ENCODE results near the gene RAPGEF4.

RAPGEF4 gene

DNA sequence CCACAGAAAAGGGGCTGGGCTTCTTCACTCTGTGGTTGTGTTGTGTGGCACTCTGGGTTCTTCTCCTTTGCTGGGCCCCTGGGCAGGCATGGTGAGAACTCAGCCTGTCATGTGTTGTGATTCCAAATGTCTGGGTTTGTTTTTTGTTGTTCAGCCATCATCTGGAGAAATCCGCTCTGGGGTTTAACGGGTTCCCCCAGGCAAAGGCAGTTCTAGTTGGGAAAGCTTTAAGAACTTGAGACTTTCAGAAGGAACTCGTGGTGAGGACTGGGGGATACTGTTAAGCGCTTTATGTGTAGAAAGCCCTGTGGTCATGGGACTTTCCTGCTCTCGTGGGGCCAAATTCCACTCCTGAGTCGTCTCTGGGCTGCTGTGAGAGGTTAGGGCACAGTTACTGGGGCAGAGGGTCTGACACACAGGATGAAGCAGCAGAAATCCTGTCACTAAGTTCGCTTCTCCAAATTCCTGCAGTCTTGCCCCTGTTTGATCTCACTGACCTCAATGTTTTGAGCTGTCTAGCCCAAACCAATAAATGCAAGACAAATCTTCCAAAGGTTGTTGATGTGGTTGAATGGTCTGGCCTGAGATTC is 87.7 kb downstream of the RAPGEF4 start:
- no peak for DNase-seq (ENCODE audit: low spot score)

- DNase-seq (ENCODE audit: low spot score) = no peak
These were observed 90.9 kb downstream of the RAPGEF4 start for GRCh38 chr2:172826522-172826921.

GRCh38 chr2:172829229-172829628 is 93.6 kb downstream of the RAPGEF4 start:
- no peak for DNase-seq (ENCODE audit: low spot score)

- DNase-seq (ENCODE audit: low spot score) = no peak
These were observed 94.8 kb downstream of the RAPGEF4 start for GRCh38 chr2:172830482-172830881.

DNA sequence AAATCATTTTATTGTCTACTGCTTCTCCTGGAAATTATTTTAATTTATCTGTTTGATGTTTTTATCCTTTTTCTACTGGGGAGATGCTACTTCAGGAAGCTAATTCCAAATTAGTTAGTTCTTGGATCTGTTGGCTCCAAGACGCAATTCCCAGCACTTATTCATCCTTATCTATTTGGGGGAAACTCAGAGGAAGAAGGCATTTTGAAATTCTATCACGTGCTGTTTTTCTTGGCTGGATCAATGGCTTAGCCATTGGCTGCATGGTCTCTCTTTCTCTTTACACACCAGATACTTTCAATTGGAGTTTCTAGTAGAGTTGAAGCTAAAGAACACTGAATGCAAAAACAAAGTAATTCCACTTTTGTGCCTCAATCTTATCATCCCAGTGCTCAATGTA is 98.3 kb downstream of the RAPGEF4 start:
- DNase-seq (ENCODE audit: low spot score) = no peak

GRCh38 chr2:172834881-172835280 is 99.2 kb downstream of the RAPGEF4 start:
- DNase-seq (ENCODE audit: low spot score) = no peak

DNA sequence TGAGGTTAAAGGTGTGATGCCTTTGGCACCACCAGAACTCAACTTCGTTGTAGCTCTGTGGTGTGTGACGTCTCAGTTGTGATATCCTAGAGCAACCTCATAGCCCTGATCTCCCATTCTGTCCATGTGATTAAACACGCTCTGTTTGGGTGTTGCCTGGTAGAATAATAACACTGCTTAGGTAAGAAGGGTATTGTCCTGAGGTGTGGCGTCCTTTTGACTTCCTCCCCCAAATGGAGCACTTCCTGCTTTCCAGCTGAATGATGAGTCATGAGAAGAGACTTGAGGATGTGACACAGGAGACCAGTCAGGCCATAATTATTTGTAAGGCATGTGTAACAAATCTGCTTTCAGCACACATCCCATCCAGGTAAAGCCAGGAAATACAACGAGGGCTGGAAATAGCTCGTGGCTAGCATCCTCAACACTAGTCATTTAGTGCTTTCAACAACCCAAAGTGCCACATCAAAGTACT is 100.7 kb downstream of the RAPGEF4 start:
- no peak for DNase-seq (ENCODE audit: low spot score)

GRCh38 chr2:172836827-172837226 is 101.2 kb downstream of the RAPGEF4 start:
- no peak for DNase-seq (ENCODE audit: low spot score)

DNA sequence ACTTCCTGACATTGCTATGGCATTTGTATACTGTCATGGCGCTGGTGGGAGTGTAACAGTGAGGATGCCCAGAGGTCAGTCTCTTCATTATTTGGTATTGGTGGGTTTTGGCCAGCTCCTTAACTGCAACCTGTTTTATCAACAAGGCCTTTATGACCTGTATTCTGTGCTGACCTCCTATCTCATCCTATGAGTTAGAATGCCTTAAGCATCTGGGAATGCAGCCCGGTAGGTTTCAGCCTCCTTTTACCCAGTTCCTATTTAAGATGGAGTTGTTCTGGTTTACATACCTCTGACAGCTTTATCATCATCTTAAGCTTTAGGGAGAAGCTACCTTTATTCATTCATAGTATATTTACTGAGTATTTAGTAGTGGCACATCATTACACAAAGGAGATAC is 103.8 kb downstream of the RAPGEF4 start:
- DNase-seq (ENCODE audit: low spot score) = no peak

DNA sequence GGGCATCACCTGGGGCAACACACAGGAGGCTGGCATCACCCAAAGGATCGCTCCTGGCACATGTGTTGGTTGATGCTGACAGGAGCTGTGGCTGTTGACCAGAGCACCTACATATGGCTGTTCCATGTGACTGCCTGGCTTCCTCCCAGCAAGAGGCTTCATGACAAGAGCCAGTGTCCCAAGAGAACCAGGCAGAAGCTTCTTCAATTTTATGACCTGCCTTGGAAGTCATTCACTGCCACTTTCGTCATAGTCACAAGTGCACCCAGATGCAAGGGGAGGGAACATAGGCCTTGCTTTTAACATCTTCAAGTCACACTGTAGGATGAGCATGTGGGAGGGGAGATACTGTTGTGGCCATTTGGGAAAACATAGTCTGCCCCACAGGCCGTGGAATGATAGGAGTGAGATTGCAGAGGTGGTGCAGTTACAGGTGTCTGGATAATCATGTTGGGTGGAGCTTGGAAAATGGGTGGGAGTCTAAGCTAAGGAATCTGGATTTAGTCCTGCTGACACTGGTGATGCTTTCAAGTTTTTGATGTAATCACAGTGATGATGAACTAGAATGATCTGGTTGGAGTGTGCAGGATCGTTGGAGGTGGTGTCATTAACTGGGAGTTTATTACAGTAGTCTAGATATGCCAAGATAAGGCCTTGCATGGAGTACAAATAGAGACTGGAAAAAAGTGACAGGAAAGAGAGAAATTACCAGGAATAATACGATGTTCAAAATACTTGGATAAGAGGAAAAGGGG is 107.0 kb downstream of the RAPGEF4 start:
- DNase-seq (ENCODE audit: low spot score) = no peak

DNA sequence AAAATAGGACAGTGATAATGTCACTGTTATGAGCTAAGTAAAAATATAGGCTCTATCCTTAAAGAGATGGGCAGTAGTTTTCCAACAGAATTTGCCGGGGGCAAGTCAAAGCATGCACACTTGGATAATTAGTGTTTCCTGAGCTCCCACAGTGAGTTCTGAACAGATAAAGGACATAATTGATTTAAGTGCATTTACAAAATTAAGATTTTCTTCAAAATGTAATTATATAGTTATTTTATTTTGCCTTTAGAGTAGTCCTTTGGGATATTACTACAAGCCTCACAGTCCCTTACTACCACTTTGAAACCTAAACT is 107.6 kb downstream of the RAPGEF4 start:
- DNase-seq (ENCODE audit: low spot score) = no peak

GRCh38 chr2:172843902-172844715 is 108.5 kb downstream of the RAPGEF4 start:
- no peak for DNase-seq (ENCODE audit: low spot score)

GRCh38 chr2:172845028-172845630 is 109.5 kb downstream of the RAPGEF4 start:
- DNase-seq (ENCODE audit: low spot score) = no peak

- no peak for DNase-seq (ENCODE audit: low spot score)
These were observed 110.9 kb downstream of the RAPGEF4 start for GRCh38 chr2:172846551-172846950.

GRCh38 chr2:172847188-172847587 is 111.5 kb downstream of the RAPGEF4 start:
- no peak for DNase-seq (ENCODE audit: low spot score)

DNA sequence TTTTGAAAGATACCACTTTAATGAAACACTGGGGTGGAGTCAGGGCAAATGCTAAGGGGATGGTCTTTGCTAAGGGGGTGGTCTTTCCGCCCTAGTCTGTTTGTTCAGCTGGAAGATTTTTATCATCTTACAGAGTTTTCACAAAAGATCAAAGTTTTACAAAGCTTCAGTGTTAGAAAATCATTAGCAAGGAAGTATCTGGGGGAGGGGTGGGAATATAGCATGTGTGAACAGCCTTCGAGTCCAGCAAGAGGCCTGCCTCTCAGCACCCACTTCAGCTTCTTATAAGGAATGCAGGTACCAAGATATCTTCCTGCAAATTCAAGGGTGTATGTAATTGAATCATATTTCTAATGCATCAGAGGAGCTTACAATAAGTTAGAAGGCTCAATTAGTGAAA is 112.9 kb downstream of the RAPGEF4 start:
- no peak for DNase-seq (ENCODE audit: low spot score)

DNA sequence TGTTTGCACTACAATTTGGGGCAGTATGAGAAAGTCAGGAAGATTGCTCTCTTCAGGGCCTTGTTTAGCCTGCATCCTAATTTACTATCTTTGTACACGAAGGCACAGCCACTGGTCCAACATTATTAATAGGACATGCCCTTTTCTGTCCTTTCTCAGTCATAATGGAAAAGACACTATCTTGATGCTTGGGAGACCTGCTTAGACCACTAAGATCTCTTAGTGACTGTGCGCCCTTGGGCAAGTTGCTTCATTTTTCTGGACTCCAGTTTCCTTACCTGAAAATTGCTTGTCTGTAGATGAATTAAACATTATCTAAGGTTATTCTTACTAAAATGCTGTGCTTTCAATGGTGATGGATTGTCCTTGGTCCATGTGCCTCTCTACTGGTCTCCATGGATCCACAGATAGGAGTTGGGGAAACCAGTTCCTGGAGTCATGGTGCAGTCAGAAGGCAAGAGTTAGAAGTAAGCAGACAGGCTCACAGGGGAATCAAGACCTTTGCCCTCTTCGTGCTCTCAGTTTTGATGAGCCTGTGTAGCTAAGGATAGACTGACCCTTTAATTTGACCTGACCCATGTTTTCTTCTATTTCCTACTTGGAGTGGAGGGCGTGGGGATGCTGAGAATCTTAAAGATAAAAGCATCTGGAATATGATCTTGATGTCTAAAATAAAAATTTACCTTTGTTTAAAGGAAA is 114.0 kb downstream of the RAPGEF4 start:
- no peak for DNase-seq (ENCODE audit: low spot score)

DNA sequence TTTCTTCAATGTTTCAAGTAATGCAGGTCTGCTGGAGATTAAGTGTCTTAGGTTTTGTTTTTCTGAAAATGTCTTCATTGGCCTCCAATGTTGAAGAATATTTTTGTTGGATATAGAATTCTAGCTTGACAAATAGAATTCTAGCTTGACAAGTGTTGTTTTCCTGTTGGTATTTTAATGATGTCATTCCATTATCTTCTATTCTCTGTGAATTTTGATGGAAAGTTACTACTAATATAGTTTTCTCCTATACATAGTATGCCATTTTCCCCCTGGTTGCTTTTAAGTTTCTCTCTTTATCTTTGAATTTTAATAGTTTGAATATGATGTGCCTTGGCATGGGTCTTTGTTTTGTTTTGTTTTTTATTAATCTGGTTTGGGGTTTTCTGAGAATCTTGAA is 119.9 kb downstream of the RAPGEF4 start:
- no peak for DNase-seq (ENCODE audit: low spot score)

DNA sequence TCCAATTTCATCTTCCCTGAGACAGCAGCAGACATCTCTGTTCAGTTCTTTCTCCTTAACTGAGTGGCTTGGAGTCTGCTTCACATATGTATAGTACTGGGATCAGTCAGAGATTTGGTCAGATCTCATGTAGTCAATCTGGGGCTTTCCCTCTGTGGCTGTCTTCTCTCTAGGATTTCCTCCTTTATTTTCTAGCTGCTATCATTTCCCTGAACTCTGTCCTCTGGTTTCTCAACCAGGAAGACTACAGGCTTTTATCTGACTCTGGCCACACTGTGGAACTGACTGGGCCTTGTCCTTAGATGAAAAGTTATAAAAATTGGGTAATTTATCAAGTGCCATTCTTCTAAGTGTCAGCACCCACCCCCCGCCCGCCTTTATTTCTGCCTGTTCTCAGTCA is 121.0 kb downstream of the RAPGEF4 start:
- DNase-seq (ENCODE audit: low spot score) = no peak

GRCh38 chr2:172858473-172858745 is 122.8 kb downstream of the RAPGEF4 start:
- no peak for DNase-seq (ENCODE audit: low spot score)

DNA sequence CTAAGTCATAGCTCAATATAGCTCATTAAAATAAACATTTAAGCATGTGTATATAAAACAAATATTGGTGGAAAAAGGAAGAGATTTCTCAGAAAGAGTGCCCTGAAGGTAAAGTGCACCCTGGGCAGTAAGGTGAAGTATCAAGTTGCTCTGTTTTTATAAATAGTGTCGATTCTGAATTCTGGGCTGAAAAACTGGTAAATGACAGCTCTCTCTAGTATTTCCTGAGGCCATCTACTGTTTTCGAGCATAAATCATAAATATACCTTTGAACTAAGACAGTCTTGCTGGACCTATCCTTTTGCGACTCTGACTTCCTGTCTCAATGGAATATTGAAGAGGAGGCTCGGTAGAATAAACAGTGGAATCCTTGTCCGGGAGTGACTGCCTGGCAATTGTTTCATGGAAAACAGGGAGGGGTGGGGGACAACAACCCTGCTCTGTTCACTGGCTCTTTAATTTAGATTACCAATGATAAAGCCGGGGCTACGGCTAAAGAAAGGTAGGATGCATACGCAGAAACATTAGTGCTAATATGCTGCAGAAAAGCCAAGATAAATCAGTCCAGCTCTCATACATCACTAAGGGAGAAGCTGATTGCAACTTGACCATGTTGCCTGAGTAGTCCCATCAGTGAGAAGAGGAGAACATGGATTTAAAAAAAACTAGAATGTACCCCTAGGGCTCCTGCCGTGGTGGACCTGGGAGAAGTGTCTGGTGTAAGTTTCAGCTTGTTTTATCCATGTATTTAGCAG is 124.1 kb downstream of the RAPGEF4 start:
- DNase-seq (ENCODE audit: low spot score) = no peak

DNA sequence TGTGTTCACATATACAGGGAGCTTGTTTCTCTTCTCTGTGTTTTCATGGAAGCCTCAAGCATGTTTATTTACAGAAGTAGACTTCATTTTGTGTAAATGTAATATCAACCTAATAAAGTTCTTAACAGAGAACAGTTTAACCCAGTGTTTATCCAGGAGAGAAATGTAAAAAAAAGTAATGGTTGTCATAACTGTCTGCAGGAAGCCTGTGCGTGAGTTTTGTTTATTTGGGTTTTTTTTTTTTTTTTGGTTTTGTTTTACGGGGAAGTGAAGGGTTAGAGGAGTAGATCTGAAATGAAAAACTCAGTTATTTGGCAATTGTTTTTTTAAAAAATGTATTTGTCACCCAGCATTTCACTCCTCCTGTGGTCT is 124.7 kb downstream of the RAPGEF4 start:
- DNase-seq (ENCODE audit: low spot score) = no peak
